SK-N-SH (cell line): ENCODE data around the gene GPRC5C. TPM values are rescaled to one million over a fixed set of nuclear protein-coding genes. Genes with fewer than 3 reads are reported as not detected.

ENCODE experiments used
- CTCF ChIA-PET: fragments of 300-600, 350-600 bp; formaldehyde crosslinking; extraction: SDS; loops from one replicate; lab custom pipeline; 2021; lab: Yijun Ruan, JAX
- POLR2A ChIA-PET: fragments of 350-600 bp; sonication (Branson Sonifier 250); formaldehyde crosslinking; extraction: SDS; loops from one replicate; lab custom pipeline; 2020; ENCODE audit warnings: antibody characterized with exemption, inconsistent platforms; lab: Yijun Ruan, JAX
- DNase-seq: peaks from one replicate; pipeline ENCODE4 v3.0.0; 2012
- H2AFZ ChIP-seq: fragments of 200-600 bp; sonication (generic); 2 replicates; pipeline ENCODE4 v1.8.1; 2016; ENCODE audit warnings: antibody characterized with exemption, mild to moderate bottlenecking, low read depth
- H3F3A ChIP-seq: fragments of 200-600 bp; sonication (generic); replicated peaks from 2 replicates; pipeline ENCODE3; 2016; ENCODE audit warnings: antibody characterized with exemption, mild to moderate bottlenecking; ENCODE audit not compliant: insufficient read depth
- H3K27ac ChIP-seq, 2 experiments: fragments of 200-500 bp in 1 of 2; fragments of 200-600 bp in 1 of 2; sonication (Bioruptor generic) in 1 of 2; sonication (generic), shearing (Covaris generic) in 1 of 2; 2 replicates each; pipeline versions ENCODE4 v1.5.1 to v1.6.1; 2014 to 2016; ENCODE audit warnings: low read depth in 2 of 2, inconsistent platforms in 1 of 2, low read length in 1 of 2, mild to moderate bottlenecking in 1 of 2, mixed read lengths in 1 of 2
- H3K27me3 ChIP-seq: fragments of 200-600 bp; sonication (generic), shearing (Covaris generic); 2 replicates; pipeline ENCODE4 v1.6.1; 2016; ENCODE audit warnings: mixed run types; ENCODE audit not compliant: insufficient read depth
- H3K36me3 ChIP-seq, 2 experiments: fragments of 200-500 bp in 1 of 2; fragments of 200-600 bp in 1 of 2; sonication (Bioruptor generic) in 1 of 2; sonication (generic) in 1 of 2; replicated peaks in 1 of 2; 2 replicates each; pipeline versions ENCODE3 to v1.5.1; 2014 to 2016; ENCODE audit warnings: low read length in 1 of 2, mild to moderate bottlenecking in 1 of 2; ENCODE audit not compliant: insufficient read depth in 2 of 2, control insufficient read depth in 1 of 2
- H3K4me1 ChIP-seq, 2 experiments: fragments of 200-500 bp in 1 of 2; fragments of 200-600 bp in 1 of 2; sonication (Bioruptor generic) in 1 of 2; sonication (generic), shearing (Covaris generic) in 1 of 2; 2 replicates each; pipeline versions ENCODE4 v1.5.1 to v1.6.1; 2014 to 2016; ENCODE audit warnings: low read depth in 1 of 2, low read length in 1 of 2, mixed run types in 1 of 2; ENCODE audit not compliant: insufficient read depth in 2 of 2, control insufficient read depth in 1 of 2
- H3K4me2 ChIP-seq: fragments of 200-600 bp; sonication (generic), shearing (Covaris generic); 2 replicates; pipeline ENCODE4 v1.6.1; 2017; ENCODE audit warnings: mixed run types
- H3K4me3 ChIP-seq, 2 experiments: fragments of 200-500 bp in 1 of 2; fragments of 200-600 bp in 1 of 2; sonication (Bioruptor generic) in 1 of 2; sonication (generic), shearing (Covaris generic) in 1 of 2; 2 replicates each; pipeline versions ENCODE4 v1.5.1 to v1.8.1; 2014 to 2016; ENCODE audit warnings: low read depth in 2 of 2, inconsistent platforms in 1 of 2, low read length in 1 of 2, mild to moderate bottlenecking in 1 of 2, mixed read lengths in 1 of 2, moderate library complexity in 1 of 2
- H3K79me2 ChIP-seq: fragments of 200-600 bp; sonication (generic); 2 replicates; pipeline ENCODE4 v1.8.1; 2017; ENCODE audit warnings: mild to moderate bottlenecking; ENCODE audit not compliant: insufficient read depth
- H3K9ac ChIP-seq: fragments of 200-600 bp; sonication (generic); 2 replicates; pipeline ENCODE4 v1.6.1; 2017; ENCODE audit warnings: mixed run types
- H3K9me2 ChIP-seq: fragments of 200-600 bp; sonication (generic); 2 replicates; pipeline ENCODE4 v1.6.1; 2017; ENCODE audit warnings: mixed run types
- H3K9me3 ChIP-seq: fragments of 200-600 bp; sonication (generic); 2 replicates; pipeline ENCODE4 v1.6.1; 2017; ENCODE audit warnings: mixed run types, mild to moderate bottlenecking, moderate library complexity
- H4K20me1 ChIP-seq: fragments of 200-600 bp; sonication (generic); 2 replicates; pipeline ENCODE4 v1.6.1; 2017; ENCODE audit warnings: mild to moderate bottlenecking, mixed run types; ENCODE audit not compliant: insufficient read depth
- ELF1 ChIP-seq: IDR thresholded peaks from 2 replicates; pipeline ENCODE4 v1.4.0; 2012
- EP300 ChIP-seq, 2 experiments: IDR thresholded peaks; 2 replicates each; pipeline versions ENCODE4 v1.4.0 to v1.6.1; 2012; ENCODE audit warnings: borderline replicate concordance in 1 of 2, low read depth in 1 of 2, low read length in 1 of 2
- EZH2phosphoT487 ChIP-seq: fragments of 200-600 bp; sonication (generic); IDR thresholded peaks from 2 replicates; pipeline ENCODE4 v1.6.1; 2017; ENCODE audit warnings: low read depth, mixed run types, mild to moderate bottlenecking, antibody characterized with exemption, moderate library complexity, borderline replicate concordance
- FOSL2 ChIP-seq: IDR thresholded peaks from 2 replicates; pipeline ENCODE4 v1.4.0; 2012; ENCODE audit warnings: low read depth, mild to moderate bottlenecking, moderate library complexity, borderline replicate concordance
- FOXJ3 ChIP-seq: sonication (generic); formaldehyde crosslinking; IDR thresholded peaks from 2 replicates; pipeline ENCODE4 v1.5.1; 2020; ENCODE audit warnings: mild to moderate bottlenecking, missing genetic modification reagents
- GABPA ChIP-seq: IDR thresholded peaks from 2 replicates; pipeline ENCODE4 v1.4.0; 2012; ENCODE audit warnings: low read depth, mild to moderate bottlenecking
- JUND ChIP-seq: IDR thresholded peaks from 2 replicates; pipeline ENCODE4 v1.4.0; 2012
- MEF2A ChIP-seq: IDR thresholded peaks from 2 replicates; pipeline ENCODE4 v1.4.0; 2012; ENCODE audit warnings: low read depth, borderline replicate concordance
- MXI1 ChIP-seq: IDR thresholded peaks from 2 replicates; pipeline ENCODE4 v1.6.1; 2012; ENCODE audit warnings: mild to moderate bottlenecking, low read depth, low read length, improper control_type of control experiment
- RAD21 ChIP-seq: IDR thresholded peaks from 2 replicates; pipeline ENCODE4 v1.6.1; 2012; ENCODE audit warnings: mild to moderate bottlenecking, low read length
- SIN3A ChIP-seq: IDR thresholded peaks from 2 replicates; pipeline ENCODE4 v1.6.1; 2012; ENCODE audit warnings: low read depth, mild to moderate bottlenecking, low read length, moderate library complexity, borderline replicate concordance
- WGBS: methylation state at CpG from one replicate; pipeline ENCODE4 v1.1.6; 2017; ENCODE audit warnings: low lambda C conversion rate; 5-methylcytosine and 5-hydroxymethylcytosine counted together
- polyA plus RNA-seq, 3 experiments: library from polyadenylated mRNA; depleted of rRNA; stranded (reverse); fragments of >200 nt; gene quantifications; 2 replicates each; pipeline ENCODE4 v1.2.3, GENCODE V29; 2012
- TF ChIP-seq, protein P1 (sequence below): IDR thresholded peaks from 2 replicates; pipeline ENCODE4 v1.6.1; 2012; ENCODE audit warnings: mild to moderate bottlenecking, low read depth, low read length, moderate library complexity
- TF ChIP-seq, protein P2 (sequence below): IDR thresholded peaks from 2 replicates; pipeline ENCODE4 v1.4.0; 2012; ENCODE audit warnings: low read depth, borderline replicate concordance
- TF ChIP-seq, protein P3 (sequence below): IDR thresholded peaks from 2 replicates; pipeline ENCODE4 v1.4.0; 2012; ENCODE audit warnings: low read depth, borderline replicate concordance
- TF ChIP-seq, protein P4 (sequence below): fragments of 200-600 bp; sonication (generic); IDR thresholded peaks from 2 replicates; pipeline ENCODE4 v1.6.1; 2017; ENCODE audit warnings: antibody characterized with exemption, mild to moderate bottlenecking, moderate library complexity

Gene GPRC5C
- polyA plus RNA-seq, 1 of the 3 experiments (the other 2 are of a cell fraction): not detected

DNA sequence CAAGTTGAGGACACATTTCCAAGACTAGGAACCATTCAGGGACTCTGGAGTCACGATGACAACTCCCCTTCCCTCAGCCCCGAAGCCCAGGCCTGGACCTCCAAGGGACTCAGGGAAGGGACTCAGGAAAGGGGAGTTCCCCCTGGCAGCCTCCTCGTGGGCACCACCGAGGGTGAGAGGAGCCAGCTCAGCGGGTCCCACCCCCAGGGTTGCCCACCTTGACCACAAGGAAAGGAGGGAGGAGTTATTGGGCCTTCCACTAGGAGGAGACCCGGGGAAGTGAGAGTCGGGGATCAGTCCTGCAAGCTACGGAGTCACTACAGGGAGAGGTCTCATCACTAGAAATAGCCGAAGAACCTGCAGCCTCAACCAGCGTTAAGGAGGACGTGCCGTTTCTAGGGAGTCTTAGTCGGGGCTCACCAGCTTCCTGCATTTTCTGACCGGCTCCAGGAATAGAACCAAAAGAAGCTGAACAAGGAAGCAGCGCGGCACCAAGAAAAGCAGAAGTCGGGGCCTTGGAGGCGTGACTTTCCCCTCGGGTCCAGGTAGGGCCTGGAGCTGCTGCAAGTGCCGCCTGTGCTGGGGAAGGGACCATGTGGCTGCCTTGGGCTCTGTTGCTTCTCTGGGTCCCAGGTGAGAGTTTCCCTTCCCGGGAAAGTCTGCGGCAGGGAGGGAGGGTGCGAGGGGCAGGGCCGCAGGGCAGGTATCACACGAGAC, 34.4 kb downstream of the GPRC5C start, which contains the start of gene CD300A:
TSS of gene CD300A (plus strand) at position 524 of the 717 bp plus-strand sequence. CDS start at position 594, 70 bp downstream.
- POLR2A ChIA-PET: no interaction called here
- no peak within 1 kb of the TSS for H3K9ac ChIP-seq
- H3K9me2 ChIP-seq: no peaks in the 10 kb centered on the region
- H3F3A ChIP-seq: no peaks in the 10 kb centered on the region
- DNase-seq: no peak
- H2AFZ ChIP-seq: no peak within 1 kb of the TSS
- no peaks in the 10 kb centered on the region for H3K4me1 ChIP-seq
- H3K4me3 ChIP-seq: no peak within 1 kb of the TSS
- no peak within 1 kb of the TSS for H3K4me2 ChIP-seq
- H3K27me3 ChIP-seq: no peaks in the 10 kb centered on the region
- H4K20me1 ChIP-seq: no peaks in the 10 kb centered on the region
- 66% methylated on average over 23 of the region's 25 CpGs for WGBS
- H3K27ac ChIP-seq: no peak within 1 kb of the TSS
- H3K36me3 ChIP-seq: no peaks in the 10 kb centered on the region
- H3K79me2 ChIP-seq: no peaks in the 10 kb centered on the region
- CTCF ChIA-PET: interaction anchor here (0.9 to 1.0 kb wide), 4 partner anchors 8 to 113 kb away, joined by 3 to 6 read pairs (median 4); no protein-coding TSS in a partner anchor
- TF ChIP-seq EP300 (IDR thresholded peaks at IDR 0.05; ENCODE audit: borderline replicate concordance in 1 of 2, low read depth in 1 of 2, low read length in 1 of 2) (no peak), ELF1 (no peak), JUND (no peak), GABPA (no peak), FOXJ3 (no peak), RAD21 (no peak), MXI1 (no peak), EZH2phosphoT487 (no peak), FOSL2 (no peak), MEF2A (no peak), SIN3A (no peak)
- TF ChIP-seq, protein P1, sequence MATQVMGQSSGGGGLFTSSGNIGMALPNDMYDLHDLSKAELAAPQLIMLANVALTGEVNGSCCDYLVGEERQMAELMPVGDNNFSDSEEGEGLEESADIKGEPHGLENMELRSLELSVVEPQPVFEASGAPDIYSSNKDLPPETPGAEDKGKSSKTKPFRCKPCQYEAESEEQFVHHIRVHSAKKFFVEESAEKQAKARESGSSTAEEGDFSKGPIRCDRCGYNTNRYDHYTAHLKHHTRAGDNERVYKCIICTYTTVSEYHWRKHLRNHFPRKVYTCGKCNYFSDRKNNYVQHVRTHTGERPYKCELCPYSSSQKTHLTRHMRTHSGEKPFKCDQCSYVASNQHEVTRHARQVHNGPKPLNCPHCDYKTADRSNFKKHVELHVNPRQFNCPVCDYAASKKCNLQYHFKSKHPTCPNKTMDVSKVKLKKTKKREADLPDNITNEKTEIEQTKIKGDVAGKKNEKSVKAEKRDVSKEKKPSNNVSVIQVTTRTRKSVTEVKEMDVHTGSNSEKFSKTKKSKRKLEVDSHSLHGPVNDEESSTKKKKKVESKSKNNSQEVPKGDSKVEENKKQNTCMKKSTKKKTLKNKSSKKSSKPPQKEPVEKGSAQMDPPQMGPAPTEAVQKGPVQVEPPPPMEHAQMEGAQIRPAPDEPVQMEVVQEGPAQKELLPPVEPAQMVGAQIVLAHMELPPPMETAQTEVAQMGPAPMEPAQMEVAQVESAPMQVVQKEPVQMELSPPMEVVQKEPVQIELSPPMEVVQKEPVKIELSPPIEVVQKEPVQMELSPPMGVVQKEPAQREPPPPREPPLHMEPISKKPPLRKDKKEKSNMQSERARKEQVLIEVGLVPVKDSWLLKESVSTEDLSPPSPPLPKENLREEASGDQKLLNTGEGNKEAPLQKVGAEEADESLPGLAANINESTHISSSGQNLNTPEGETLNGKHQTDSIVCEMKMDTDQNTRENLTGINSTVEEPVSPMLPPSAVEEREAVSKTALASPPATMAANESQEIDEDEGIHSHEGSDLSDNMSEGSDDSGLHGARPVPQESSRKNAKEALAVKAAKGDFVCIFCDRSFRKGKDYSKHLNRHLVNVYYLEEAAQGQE: no peak
- TF ChIP-seq, protein P2, sequence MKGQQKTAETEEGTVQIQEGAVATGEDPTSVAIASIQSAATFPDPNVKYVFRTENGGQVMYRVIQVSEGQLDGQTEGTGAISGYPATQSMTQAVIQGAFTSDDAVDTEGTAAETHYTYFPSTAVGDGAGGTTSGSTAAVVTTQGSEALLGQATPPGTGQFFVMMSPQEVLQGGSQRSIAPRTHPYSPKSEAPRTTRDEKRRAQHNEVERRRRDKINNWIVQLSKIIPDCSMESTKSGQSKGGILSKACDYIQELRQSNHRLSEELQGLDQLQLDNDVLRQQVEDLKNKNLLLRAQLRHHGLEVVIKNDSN: no peak
- TF ChIP-seq, protein P3, sequence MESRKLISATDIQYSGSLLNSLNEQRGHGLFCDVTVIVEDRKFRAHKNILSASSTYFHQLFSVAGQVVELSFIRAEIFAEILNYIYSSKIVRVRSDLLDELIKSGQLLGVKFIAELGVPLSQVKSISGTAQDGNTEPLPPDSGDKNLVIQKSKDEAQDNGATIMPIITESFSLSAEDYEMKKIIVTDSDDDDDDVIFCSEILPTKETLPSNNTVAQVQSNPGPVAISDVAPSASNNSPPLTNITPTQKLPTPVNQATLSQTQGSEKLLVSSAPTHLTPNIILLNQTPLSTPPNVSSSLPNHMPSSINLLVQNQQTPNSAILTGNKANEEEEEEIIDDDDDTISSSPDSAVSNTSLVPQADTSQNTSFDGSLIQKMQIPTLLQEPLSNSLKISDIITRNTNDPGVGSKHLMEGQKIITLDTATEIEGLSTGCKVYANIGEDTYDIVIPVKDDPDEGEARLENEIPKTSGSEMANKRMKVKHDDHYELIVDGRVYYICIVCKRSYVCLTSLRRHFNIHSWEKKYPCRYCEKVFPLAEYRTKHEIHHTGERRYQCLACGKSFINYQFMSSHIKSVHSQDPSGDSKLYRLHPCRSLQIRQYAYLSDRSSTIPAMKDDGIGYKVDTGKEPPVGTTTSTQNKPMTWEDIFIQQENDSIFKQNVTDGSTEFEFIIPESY: no peak
- TF ChIP-seq, protein P4, sequence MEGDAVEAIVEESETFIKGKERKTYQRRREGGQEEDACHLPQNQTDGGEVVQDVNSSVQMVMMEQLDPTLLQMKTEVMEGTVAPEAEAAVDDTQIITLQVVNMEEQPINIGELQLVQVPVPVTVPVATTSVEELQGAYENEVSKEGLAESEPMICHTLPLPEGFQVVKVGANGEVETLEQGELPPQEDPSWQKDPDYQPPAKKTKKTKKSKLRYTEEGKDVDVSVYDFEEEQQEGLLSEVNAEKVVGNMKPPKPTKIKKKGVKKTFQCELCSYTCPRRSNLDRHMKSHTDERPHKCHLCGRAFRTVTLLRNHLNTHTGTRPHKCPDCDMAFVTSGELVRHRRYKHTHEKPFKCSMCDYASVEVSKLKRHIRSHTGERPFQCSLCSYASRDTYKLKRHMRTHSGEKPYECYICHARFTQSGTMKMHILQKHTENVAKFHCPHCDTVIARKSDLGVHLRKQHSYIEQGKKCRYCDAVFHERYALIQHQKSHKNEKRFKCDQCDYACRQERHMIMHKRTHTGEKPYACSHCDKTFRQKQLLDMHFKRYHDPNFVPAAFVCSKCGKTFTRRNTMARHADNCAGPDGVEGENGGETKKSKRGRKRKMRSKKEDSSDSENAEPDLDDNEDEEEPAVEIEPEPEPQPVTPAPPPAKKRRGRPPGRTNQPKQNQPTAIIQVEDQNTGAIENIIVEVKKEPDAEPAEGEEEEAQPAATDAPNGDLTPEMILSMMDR: no peak
- no peaks in the 10 kb centered on the region for H3K9me3 ChIP-seq
